Activated naive CD8-positive, alpha-beta T cell treated with anti-CD3 and anti-CD28 coated beads, Interleukin-2, amount 50 U/mL, for 24 hours (primary cell): ENCODE results near the gene CCM2.
A peak's percentile ranks its signal among the peaks of the same experiment; 100 is the strongest.

Experiments
- ATAC-seq: fragments of 150-1000 bp; cut with Tn5 transposase; one replicate; pipeline ENCODE4 v1.10.0; 2021
- DNase-seq: peaks from one replicate; pipeline ENCODE4 v3.0.0; 2021
- H3K27ac Mint-ChIP-seq: one replicate; pipeline ENCODE4 v1.8.0; 2021; ENCODE audit warnings: mild to moderate bottlenecking, mixed read lengths
- H3K27me3 Mint-ChIP-seq: one replicate; pipeline ENCODE4 v1.8.0; 2021; ENCODE audit warnings: mixed read lengths
- H3K36me3 Mint-ChIP-seq: one replicate; pipeline ENCODE4 v1.8.0; 2021; ENCODE audit warnings: low read depth, mixed read lengths
- H3K4me1 Mint-ChIP-seq: one replicate; pipeline ENCODE4 v1.8.0; 2021; ENCODE audit warnings: mixed read lengths
- H3K4me3 Mint-ChIP-seq: one replicate; pipeline ENCODE4 v1.8.0; 2021; ENCODE audit warnings: mild to moderate bottlenecking, moderate library complexity, mixed read lengths
- H3K9me3 Mint-ChIP-seq: one replicate; pipeline ENCODE4 v1.8.0; 2021; ENCODE audit warnings: mixed read lengths

CCM2 gene

DNA sequence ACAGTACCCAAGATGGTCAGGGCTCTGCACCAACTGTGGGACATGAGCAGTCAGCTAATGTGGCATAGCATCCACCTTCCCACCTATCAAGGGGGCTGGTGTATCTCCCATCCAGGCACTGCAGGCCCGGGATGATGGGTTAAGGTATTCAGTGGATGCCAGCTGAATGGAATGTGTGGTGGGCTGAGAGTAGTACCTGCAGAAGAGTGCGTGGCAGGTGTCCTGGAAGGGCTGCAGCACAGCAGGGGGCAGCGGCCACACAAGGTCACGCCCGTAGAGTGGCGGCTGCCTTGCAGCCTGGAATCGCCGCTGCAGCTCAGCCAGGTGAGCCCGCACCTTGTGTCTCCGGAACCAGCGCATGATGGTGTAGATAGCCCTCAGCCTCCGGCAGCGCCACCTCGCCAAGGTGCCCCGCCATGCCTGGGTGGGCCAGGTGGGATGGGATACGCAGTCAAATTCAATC, 34.5 kb upstream of the CCM2 start:
- no peak overlapping the region for H3K4me3 Mint-ChIP-seq
- H3K9me3 Mint-ChIP-seq = no peaks in the 10 kb centered on the region
- H3K27me3 Mint-ChIP-seq = no peaks in the 10 kb centered on the region
- ATAC-seq = no peak
- peak overlapping the region; percentile 60 for H3K27ac Mint-ChIP-seq
- peaks cover 12% of the 10 kb centered on the region for H3K4me1 Mint-ChIP-seq
- H3K36me3 Mint-ChIP-seq = peaks cover 54% of the 10 kb centered on the region
- DNase-seq = no peak

DNA sequence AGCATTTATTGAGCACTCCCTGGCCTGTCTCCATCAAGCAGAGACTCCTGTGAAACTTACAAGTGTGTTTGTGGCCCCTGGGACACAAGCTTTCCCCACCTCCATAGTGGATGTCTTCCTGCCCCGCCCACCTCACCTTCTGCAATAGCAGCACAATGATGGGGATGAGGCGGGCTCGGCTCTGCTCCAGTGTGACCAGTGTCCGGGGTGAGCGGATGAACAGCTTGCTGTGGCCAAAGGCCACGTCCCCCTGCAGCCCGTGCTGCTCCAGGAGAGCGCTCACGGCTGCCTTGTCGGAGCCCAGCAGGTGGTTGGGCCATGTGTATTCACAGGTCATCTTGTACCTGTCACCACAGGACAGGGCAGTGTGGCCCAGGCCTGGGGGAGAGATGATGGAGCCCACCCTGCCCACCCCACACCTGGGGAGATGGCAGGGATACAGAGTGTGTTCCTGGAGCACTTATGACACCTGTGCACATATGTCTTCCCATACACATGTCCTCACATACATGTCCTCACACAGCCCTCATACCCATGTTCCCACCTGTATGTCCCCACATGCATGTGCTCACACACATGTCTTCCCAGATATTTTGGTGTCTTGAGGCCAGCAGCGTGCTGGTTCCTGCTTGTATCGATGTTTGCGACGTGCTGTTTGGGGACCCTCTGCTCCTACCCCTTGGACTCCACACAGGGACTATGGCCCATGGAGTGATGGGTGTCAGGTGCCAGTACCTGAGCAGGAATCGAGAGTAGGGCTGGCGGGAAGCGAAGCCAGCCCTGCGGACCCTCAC, 33.9 kb upstream of the CCM2 start:
- Mint-ChIP-seq H3K9me3 (no peaks in the 10 kb centered on the region), H3K27me3 (no peaks in the 10 kb centered on the region), H3K4me3 (no peak overlapping the region), H3K36me3 (peaks cover 57% of the 10 kb centered on the region), H3K27ac (no peak overlapping the region), H3K4me1 (peaks cover 10% of the 10 kb centered on the region)
- DNase-seq (peak; percentile 13), ATAC-seq (no peak)

- H3K4me3 Mint-ChIP-seq = no peak overlapping the region
- no peak for ATAC-seq
- H3K9me3 Mint-ChIP-seq = no peaks in the 10 kb centered on the region
- H3K4me1 Mint-ChIP-seq = peaks cover 12% of the 10 kb centered on the region
- no peaks in the 10 kb centered on the region for H3K27me3 Mint-ChIP-seq
- no peak for DNase-seq
- no peak overlapping the region for H3K27ac Mint-ChIP-seq
- H3K36me3 Mint-ChIP-seq = peaks cover 64% of the 10 kb centered on the region
Observed at GRCh38 chr7:44966731-44967538, 33.1 kb upstream of the CCM2 start.

GRCh38 chr7:44967571-44968446, 32.2 kb upstream of the CCM2 start:
- Mint-ChIP-seq H3K27me3 (no peaks in the 10 kb centered on the region), H3K4me1 (peaks cover 17% of the 10 kb centered on the region), H3K27ac (peak overlapping the region; percentile 81), H3K36me3 (peaks cover 72% of the 10 kb centered on the region), H3K4me3 (peak overlapping the region; percentile 34), H3K9me3 (no peaks in the 10 kb centered on the region)
- DNase-seq (peak; percentile 3), ATAC-seq (no peak)

- Mint-ChIP-seq H3K27ac (no peak overlapping the region), H3K9me3 (no peaks in the 10 kb centered on the region), H3K4me1 (peaks cover 24% of the 10 kb centered on the region), H3K27me3 (no peaks in the 10 kb centered on the region), H3K36me3 (peaks cover 76% of the 10 kb centered on the region), H3K4me3 (no peak overlapping the region)
- DNase-seq (no peak), ATAC-seq (no peak)
Observed at GRCh38 chr7:44969049-44969700, 30.8 kb upstream of the CCM2 start.

DNA sequence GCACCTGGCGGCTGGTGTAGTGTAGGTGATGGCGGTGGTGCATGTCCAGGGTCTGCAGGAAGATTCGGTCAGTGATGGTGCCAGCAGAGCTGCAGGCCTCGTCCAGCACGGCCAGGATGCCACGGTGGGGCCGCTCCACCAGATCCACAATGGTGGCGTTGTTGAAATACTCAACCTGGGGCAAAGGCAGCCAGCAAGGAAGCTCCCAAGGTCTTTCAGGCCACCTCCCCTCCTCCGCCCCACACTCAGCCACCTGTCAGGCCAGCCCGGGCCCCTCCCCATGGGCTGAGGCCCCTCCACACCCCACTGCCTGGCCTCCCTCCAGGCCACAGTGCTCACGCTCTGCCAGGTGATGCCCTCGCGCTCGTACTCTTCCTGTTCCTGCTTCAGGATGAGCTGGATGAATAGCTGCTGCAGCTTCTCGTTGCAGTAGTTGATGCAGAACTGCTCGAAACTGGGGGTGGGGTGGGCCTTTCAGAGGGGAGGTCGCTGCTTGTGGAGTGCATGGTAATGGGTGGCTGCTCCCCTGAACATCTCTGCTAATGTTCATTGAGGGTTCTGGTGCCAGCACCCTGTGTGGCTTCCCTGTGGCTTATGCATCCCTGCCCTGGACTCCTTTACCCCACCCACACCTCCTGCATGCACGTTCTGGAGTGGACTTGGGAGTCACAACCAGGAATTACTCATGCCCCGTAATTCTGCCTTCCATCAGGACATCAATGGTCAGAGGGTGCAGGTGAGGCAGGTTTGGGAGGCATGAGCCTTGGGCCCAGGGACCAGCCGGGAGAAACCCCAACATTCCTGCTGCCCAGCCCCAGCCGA, 30.1 kb upstream of the CCM2 start:
- no peak overlapping the region for H3K4me3 Mint-ChIP-seq
- H3K9me3 Mint-ChIP-seq = no peaks in the 10 kb centered on the region
- peaks cover 30% of the 10 kb centered on the region for H3K4me1 Mint-ChIP-seq
- ATAC-seq (no peak), DNase-seq (no peak)
- no peaks in the 10 kb centered on the region for H3K27me3 Mint-ChIP-seq
- no peak overlapping the region for H3K27ac Mint-ChIP-seq
- peaks cover 75% of the 10 kb centered on the region for H3K36me3 Mint-ChIP-seq

- no peak for DNase-seq
- no peak for ATAC-seq
- peaks cover 35% of the 10 kb centered on the region for H3K4me1 Mint-ChIP-seq
- H3K4me3 Mint-ChIP-seq = no peak overlapping the region
- H3K27ac Mint-ChIP-seq = peak overlapping the region; percentile 27
- no peaks in the 10 kb centered on the region for H3K9me3 Mint-ChIP-seq
- H3K36me3 Mint-ChIP-seq = peaks cover 73% of the 10 kb centered on the region
- no peaks in the 10 kb centered on the region for H3K27me3 Mint-ChIP-seq
Observed at GRCh38 chr7:44970523-44971051, 29.4 kb upstream of the CCM2 start.

DNA sequence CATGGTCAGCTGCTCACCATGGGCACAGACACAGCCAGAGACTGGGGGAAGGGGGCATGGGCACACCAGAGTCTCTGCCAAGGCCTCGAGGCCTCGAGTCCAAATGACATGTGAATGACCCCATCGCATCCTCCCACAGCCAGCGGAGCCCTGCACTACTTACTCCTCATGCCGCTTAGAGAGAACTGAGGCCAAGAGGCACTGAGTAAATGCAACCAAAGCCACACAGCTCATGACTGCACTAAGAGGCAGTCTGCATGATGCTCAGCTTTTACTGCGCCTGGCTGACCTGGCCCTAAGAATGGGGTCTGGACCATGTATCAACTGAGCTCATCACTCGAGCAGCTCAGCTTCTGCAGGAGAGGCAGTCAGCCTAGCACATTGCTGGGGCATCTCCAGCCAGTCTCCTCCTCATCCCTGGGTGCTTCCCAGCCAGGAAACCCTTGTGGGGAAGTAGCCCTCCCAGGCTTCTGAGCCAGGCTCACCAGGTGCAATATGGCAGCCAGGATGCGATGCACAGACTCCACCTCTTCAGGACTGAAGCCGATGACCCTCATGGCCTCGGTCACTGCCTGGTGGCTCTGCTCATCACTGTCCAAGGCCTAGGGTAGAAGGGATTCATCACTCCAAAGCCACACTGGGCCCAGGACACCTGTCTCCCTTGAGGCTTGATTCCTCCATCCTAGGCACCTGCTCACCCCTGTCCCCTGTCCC, 28.7 kb upstream of the CCM2 start:
- peak overlapping the region; percentile 73 for H3K27ac Mint-ChIP-seq
- no peak for ATAC-seq
- H3K4me1 Mint-ChIP-seq = peaks cover 40% of the 10 kb centered on the region
- no peaks in the 10 kb centered on the region for H3K27me3 Mint-ChIP-seq
- H3K36me3 Mint-ChIP-seq = peaks cover 75% of the 10 kb centered on the region
- no peak for DNase-seq
- no peak overlapping the region for H3K4me3 Mint-ChIP-seq
- H3K9me3 Mint-ChIP-seq = no peaks in the 10 kb centered on the region

- H3K4me1 Mint-ChIP-seq = peaks cover 44% of the 10 kb centered on the region
- no peaks in the 10 kb centered on the region for H3K9me3 Mint-ChIP-seq
- DNase-seq = no peak
- no peak overlapping the region for H3K4me3 Mint-ChIP-seq
- no peak for ATAC-seq
- peaks cover 77% of the 10 kb centered on the region for H3K36me3 Mint-ChIP-seq
- H3K27me3 Mint-ChIP-seq = no peaks in the 10 kb centered on the region
- peak overlapping the region; percentile 73 for H3K27ac Mint-ChIP-seq
Observed at GRCh38 chr7:44971902-44972441, 28.0 kb upstream of the CCM2 start.

DNA sequence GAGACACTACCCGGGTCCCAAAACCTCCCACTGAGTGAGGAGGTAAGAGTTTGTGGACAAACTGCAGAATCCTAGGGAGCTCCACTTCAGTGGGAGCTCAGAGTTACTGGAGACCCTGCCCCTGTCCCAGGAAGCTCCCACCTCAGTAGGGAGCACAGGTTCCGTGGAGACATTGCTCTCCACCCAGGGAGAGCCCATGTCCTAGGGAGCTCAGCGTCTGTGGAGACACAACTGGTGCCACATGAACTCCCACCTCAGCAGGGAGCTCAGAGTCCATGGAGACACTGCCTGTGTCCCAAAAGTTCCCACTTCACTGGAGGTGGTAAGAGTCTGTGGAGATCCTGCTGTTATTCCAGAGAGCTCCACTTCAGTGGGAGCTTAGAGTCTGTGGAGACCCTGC, 27.4 kb upstream of the CCM2 start:
- DNase-seq (no peak), ATAC-seq (no peak)
- H3K4me3 Mint-ChIP-seq = no peak overlapping the region
- no peaks in the 10 kb centered on the region for H3K27me3 Mint-ChIP-seq
- peaks cover 45% of the 10 kb centered on the region for H3K4me1 Mint-ChIP-seq
- H3K36me3 Mint-ChIP-seq = peaks cover 75% of the 10 kb centered on the region
- peak overlapping the region; percentile 73 for H3K27ac Mint-ChIP-seq
- H3K9me3 Mint-ChIP-seq = no peaks in the 10 kb centered on the region

- DNase-seq (peak; percentile 58), ATAC-seq (no peak)
- H3K9me3 Mint-ChIP-seq = no peaks in the 10 kb centered on the region
- H3K36me3 Mint-ChIP-seq = peaks cover 77% of the 10 kb centered on the region
- H3K4me3 Mint-ChIP-seq = peak overlapping the region; percentile 100
- no peaks in the 10 kb centered on the region for H3K27me3 Mint-ChIP-seq
- peak overlapping the region; percentile 79 for H3K27ac Mint-ChIP-seq
- peaks cover 41% of the 10 kb centered on the region for H3K4me1 Mint-ChIP-seq
Observed at GRCh38 chr7:44973610-44974401, 26.2 kb upstream of the CCM2 start.

DNA sequence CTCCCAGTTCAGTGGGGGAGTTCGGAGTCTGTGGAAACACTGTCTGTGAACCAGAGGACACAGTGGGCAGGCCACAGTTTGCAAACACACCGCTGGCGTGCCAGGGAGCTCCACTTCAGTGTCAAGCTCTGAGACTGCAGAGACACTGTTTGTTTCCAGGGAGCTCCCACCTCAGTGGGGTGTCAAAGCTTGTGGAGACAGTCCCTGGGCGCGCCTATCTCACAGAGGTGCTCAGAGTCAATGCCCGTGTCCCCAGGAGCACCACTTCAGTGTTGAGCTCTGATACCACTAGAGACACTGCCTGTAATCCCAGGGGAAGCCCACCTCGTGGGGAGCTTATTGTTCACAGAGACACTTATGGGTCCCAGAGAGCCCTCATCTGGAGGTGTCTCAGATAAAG, 25.5 kb upstream of the CCM2 start:
- no peaks in the 10 kb centered on the region for H3K27me3 Mint-ChIP-seq
- H3K4me3 Mint-ChIP-seq = peak overlapping the region; percentile 100
- DNase-seq (no peak), ATAC-seq (no peak)
- no peaks in the 10 kb centered on the region for H3K9me3 Mint-ChIP-seq
- H3K27ac Mint-ChIP-seq = peak overlapping the region; percentile 79
- peaks cover 47% of the 10 kb centered on the region for H3K4me1 Mint-ChIP-seq
- peaks cover 74% of the 10 kb centered on the region for H3K36me3 Mint-ChIP-seq
